Mesenchymal stem cell (in vitro differentiated cells and primary cell): ENCODE data around the gene PLAC1. TPM values are rescaled to one million over a fixed set of nuclear protein-coding genes. Genes with fewer than 3 reads are reported as not detected.

Experiments used
- DNase-seq: peaks from one replicate; pipeline ENCODE4 v3.0.0-alpha.2; 2013
- H2AFZ ChIP-seq: one replicate; pipeline ENCODE4 v1.6.1; 2013; ENCODE audit warnings: low read depth, mild to moderate bottlenecking, control low read depth, inconsistent platforms, low read length, moderate library complexity
- H2AK5ac ChIP-seq: 2 replicates; pipeline ENCODE4 v1.6.1; 2013; ENCODE audit warnings: low read length, moderate library complexity, mild to moderate bottlenecking, inconsistent platforms; ENCODE audit not compliant: severe bottlenecking
- H2BK120ac ChIP-seq: one replicate; pipeline ENCODE4 v1.6.1; 2013; ENCODE audit warnings: low read depth, mild to moderate bottlenecking, inconsistent platforms, low read length, moderate library complexity
- H2BK12ac ChIP-seq, 2 experiments: one replicate each; pipeline ENCODE4 v1.6.1; 2013; ENCODE audit warnings: inconsistent platforms in 2 of 2, low read length in 2 of 2, mild to moderate bottlenecking in 2 of 2, moderate library complexity in 2 of 2, control low read depth in 1 of 2
- H2BK15ac ChIP-seq: one replicate; pipeline ENCODE4 v1.6.1; 2013; ENCODE audit warnings: mild to moderate bottlenecking, low read depth, inconsistent platforms; ENCODE audit not compliant: poor library complexity, severe bottlenecking
- H2BK5ac ChIP-seq: 2 replicates; pipeline ENCODE4 v1.6.1; 2013; ENCODE audit warnings: low read depth, mild to moderate bottlenecking, low read length, control low read depth, inconsistent platforms; ENCODE audit not compliant: poor library complexity, severe bottlenecking
- H3K14ac ChIP-seq, 2 experiments: one replicate each; pipeline ENCODE4 v1.6.1; 2013; ENCODE audit warnings: inconsistent platforms in 2 of 2, low read length in 2 of 2, control low read depth in 1 of 2, mild to moderate bottlenecking in 1 of 2, moderate library complexity in 1 of 2
- H3K18ac ChIP-seq, 2 experiments: one replicate each; pipeline ENCODE4 v1.6.1; 2013; ENCODE audit warnings: inconsistent platforms in 2 of 2, low read length in 2 of 2, control low read depth in 1 of 2, low read depth in 1 of 2, mild to moderate bottlenecking in 1 of 2
- H3K23ac ChIP-seq, 2 experiments: one replicate each; pipeline ENCODE4 v1.6.1; 2013; ENCODE audit warnings: inconsistent platforms in 2 of 2, low read length in 2 of 2, mild to moderate bottlenecking in 2 of 2, moderate library complexity in 2 of 2, control low read depth in 1 of 2
- H3K27ac ChIP-seq: 2 replicates; pipeline ENCODE4 v1.5.1; 2013; ENCODE audit warnings: mild to moderate bottlenecking, moderate library complexity, low read length, control low read depth, inconsistent platforms; ENCODE audit not compliant: poor library complexity, severe bottlenecking
- H3K27me3 ChIP-seq, 2 experiments: 2 replicates each; pipeline versions ENCODE4 v1.6.1 to v1.7.0; 2013; ENCODE audit warnings: low read length in 2 of 2, mild to moderate bottlenecking in 2 of 2, moderate library complexity in 2 of 2, control low read depth in 1 of 2, inconsistent platforms in 1 of 2; ENCODE audit not compliant: control insufficient read depth in 1 of 2, insufficient read depth in 1 of 2
- H3K36me3 ChIP-seq, 2 experiments: 2 replicates each; pipeline versions ENCODE4 v1.6.1 to v1.7.0; 2013; ENCODE audit warnings: low read length in 2 of 2, control low read depth in 1 of 2, inconsistent platforms in 1 of 2, low read depth in 1 of 2, mild to moderate bottlenecking in 1 of 2; ENCODE audit not compliant: insufficient read depth in 2 of 2, control insufficient read depth in 1 of 2
- H3K4ac ChIP-seq, 2 experiments: one replicate each; pipeline ENCODE4 v1.6.1; 2013; ENCODE audit warnings: inconsistent platforms in 2 of 2, low read length in 2 of 2, mild to moderate bottlenecking in 2 of 2, moderate library complexity in 2 of 2, control low read depth in 1 of 2, low read depth in 1 of 2
- H3K4me1 ChIP-seq: 2 replicates; pipeline ENCODE4 v1.6.1; 2013; ENCODE audit warnings: low read depth, low read length, control low read depth; ENCODE audit not compliant: control insufficient read depth, insufficient read depth
- H3K4me2 ChIP-seq: 2 replicates; pipeline ENCODE4 v1.6.1; 2013; ENCODE audit warnings: low read length, mild to moderate bottlenecking, inconsistent platforms; ENCODE audit not compliant: poor library complexity, severe bottlenecking
- H3K4me3 ChIP-seq, 2 experiments: 2 replicates each; pipeline versions ENCODE4 v1.5.1 to v1.7.0; 2013; ENCODE audit warnings: low read length in 2 of 2, mild to moderate bottlenecking in 2 of 2, control low read depth in 1 of 2, low read depth in 1 of 2; ENCODE audit not compliant: insufficient read depth in 1 of 2
- H3K79me1 ChIP-seq: replicated peaks from 2 replicates; pipeline ENCODE4 v1.6.1; 2013; ENCODE audit warnings: mild to moderate bottlenecking, control low read depth, low read length, inconsistent platforms; ENCODE audit not compliant: poor library complexity, severe bottlenecking
- H3K9ac ChIP-seq: 2 replicates; pipeline ENCODE4 v1.7.0; 2013; ENCODE audit warnings: mild to moderate bottlenecking, low read length, moderate library complexity
- H3K9me3 ChIP-seq: 2 replicates; pipeline ENCODE4 v1.7.0; 2013; ENCODE audit warnings: mild to moderate bottlenecking, low read length; ENCODE audit not compliant: control insufficient read depth
- H4K8ac ChIP-seq: one replicate; pipeline ENCODE4 v1.6.1; 2013; ENCODE audit warnings: inconsistent platforms, mild to moderate bottlenecking, low read length, moderate library complexity
- H4K91ac ChIP-seq: one replicate; pipeline ENCODE4 v1.6.1; 2013; ENCODE audit warnings: mild to moderate bottlenecking, low read length, inconsistent platforms
- WGBS: methylation state at CpG from one replicate; pipeline ENCODE4 v1.1.7; 2013; ENCODE audit warnings: mixed read lengths; 5-methylcytosine and 5-hydroxymethylcytosine counted together
- polyA plus RNA-seq, 2 experiments: library from polyadenylated mRNA; stranded (reverse); fragments of 200-250 nt; gene quantifications; one replicate each; pipeline ENCODE4 v1.2.3, GENCODE V29; 2013

PLAC1 gene
- polyA plus RNA-seq (2013, experiment 1 of 2), result 0.41 TPM
- 0.42 TPM for polyA plus RNA-seq (2013, experiment 2 of 2)

- no peak within 1 kb of the TSS for H2AFZ ChIP-seq
- H2AK5ac ChIP-seq, result no peak within 1 kb of the TSS
- no peak within 1 kb of the TSS for H3K27ac ChIP-seq
- no peaks in the 10 kb centered on the region for H3K4me1 ChIP-seq
- peak within 1 kb of the TSS; percentile 73 to 79 for H3K18ac ChIP-seq
- 77% methylated on average over 3 of the region's 5 CpGs for WGBS
- H3K4me2 ChIP-seq, result no peak within 1 kb of the TSS
- peak within 1 kb of the TSS; percentile 49 for H2BK120ac ChIP-seq
- peak within 1 kb of the TSS; percentile 27 for H4K91ac ChIP-seq
- no peaks in the 10 kb centered on the region for H3K9me3 ChIP-seq
- DNase-seq, result no peak
- H4K8ac ChIP-seq, result no peak within 1 kb of the TSS
- peaks cover 0 to 15% of the 10 kb centered on the region in 2 experiments for H3K27me3 ChIP-seq
- no peak within 1 kb of the TSS for H2BK5ac ChIP-seq
- H3K4ac ChIP-seq, result no peak within 1 kb of the TSS
- no peak within 1 kb of the TSS for H3K23ac ChIP-seq
- no peak within 1 kb of the TSS for H2BK15ac ChIP-seq
- no peak within 1 kb of the TSS for H3K9ac ChIP-seq
- no peak within 1 kb of the TSS for H3K14ac ChIP-seq
- H3K79me1 ChIP-seq, result no peaks in the 10 kb centered on the region
- no peaks in the 10 kb centered on the region for H3K36me3 ChIP-seq
- peak within 1 kb of the TSS in 1 of 2 experiments; percentile 84 for H2BK12ac ChIP-seq
- H3K4me3 ChIP-seq, result no peak within 1 kb of the TSS
Observed at GRCh38 chrX:134658002-134658759, at the start of gene PLAC1. Gene PLAC1, minus strand, starts transcription at chrX:134658471. Its CDS starts 91,789 bp downstream, at chrX:134566682.

- Histone ChIP-seq H2AFZ (no peak overlapping the region), H3K79me1 (no peaks in the 10 kb centered on the region), H2BK15ac (no peak overlapping the region), H2BK120ac (no peak overlapping the region), H4K91ac (no peak overlapping the region), H3K4me1 (no peaks in the 10 kb centered on the region), H4K8ac (no peak overlapping the region), H3K4ac (no peak overlapping the region), H3K9me3 (no peaks in the 10 kb centered on the region), H3K27ac (no peak overlapping the region), H2BK5ac (no peak overlapping the region), H2BK12ac (no peak overlapping the region), H3K4me3 (no peak overlapping the region), H2AK5ac (no peak overlapping the region), H3K4me2 (no peak overlapping the region), H3K18ac (no peak overlapping the region), H3K14ac (no peak overlapping the region), H3K27me3 (no peaks in the 10 kb centered on the region), H3K9ac (no peak overlapping the region), H3K36me3 (no peaks in the 10 kb centered on the region), H3K23ac (no peak overlapping the region)
- DNase-seq, result no peak
- WGBS, result 57% methylated on average over 3 of the region's 5 CpGs
Observed at GRCh38 chrX:134706138-134706537, 47.9 kb upstream of the PLAC1 start.

- Histone ChIP-seq H4K91ac (no peak overlapping the region), H3K4me3 (no peak overlapping the region), H2BK5ac (no peak overlapping the region), H3K9me3 (peaks cover 6% of the 10 kb centered on the region), H2AK5ac (no peak overlapping the region), H3K4ac (no peak overlapping the region), H3K18ac (no peak overlapping the region), H3K23ac (no peak overlapping the region), H2AFZ (no peak overlapping the region), H3K36me3 (no peaks in the 10 kb centered on the region), H4K8ac (no peak overlapping the region), H3K4me2 (no peak overlapping the region), H3K27ac (no peak overlapping the region), H2BK15ac (no peak overlapping the region), H3K14ac (no peak overlapping the region), H3K79me1 (no peaks in the 10 kb centered on the region), H3K9ac (no peak overlapping the region), H2BK120ac (no peak overlapping the region), H3K4me1 (no peaks in the 10 kb centered on the region), H2BK12ac (no peak overlapping the region), H3K27me3 (no peaks in the 10 kb centered on the region)
- 100% methylated on average over 1 of the region's 1 CpG for WGBS
- DNase-seq, result no peak
Observed at GRCh38 chrX:134695999-134696398, 37.7 kb upstream of the PLAC1 start.

- Histone ChIP-seq H3K9ac (no peak overlapping the region), H3K4me1 (no peaks in the 10 kb centered on the region), H3K4me2 (no peak overlapping the region), H3K4me3 (no peak overlapping the region), H2BK5ac (no peak overlapping the region), H3K9me3 (no peaks in the 10 kb centered on the region), H2AFZ (no peak overlapping the region), H2BK120ac (no peak overlapping the region), H3K23ac (no peak overlapping the region), H2BK15ac (no peak overlapping the region), H4K91ac (no peak overlapping the region), H3K79me1 (no peaks in the 10 kb centered on the region), H3K14ac (no peak overlapping the region), H3K27ac (no peak overlapping the region), H3K36me3 (no peaks in the 10 kb centered on the region), H3K4ac (no peak overlapping the region), H2AK5ac (no peak overlapping the region), H4K8ac (no peak overlapping the region), H2BK12ac (no peak overlapping the region), H3K27me3 (no peaks in the 10 kb centered on the region), H3K18ac (no peak overlapping the region)
- no peak for DNase-seq
- 88% methylated on average over 4 of the region's 5 CpGs for WGBS
Observed at GRCh38 chrX:134694333-134695322, 36.4 kb upstream of the PLAC1 start.
